Sciatic nerve (tissue), 2 donors: ENCODE data around the gene CYB5A. TPM values are rescaled to one million over a fixed set of nuclear protein-coding genes. Genes with fewer than 3 reads are reported as not detected.
"Not testable (repeated sequence)": the region's sequence is repeated elsewhere in the genome, so short reads cannot be mapped to it uniquely, and the experiment has no call there.

ENCODE experiments used
- ATAC-seq: fragments of 200-7000 bp; cut with Tn5 transposase; one replicate; pipeline ENCODE4 v1.9.1; 2020; ENCODE audit warnings: mild to moderate bottlenecking, moderate library complexity
- DNase-seq: peaks from one replicate; pipeline ENCODE4 v3.0.0-alpha.2; 2020; ENCODE audit warnings: low spot score
- intact Hi-C: fragments of 100-400 bp; cut with DNase I; formaldehyde crosslinking; loops from one replicate; pipeline ENCODE4 v1.14.2; 2022
- total RNA-seq: library from RNA; stranded (reverse); fragmentation: NEBNext Ultra II Directional; extraction: Animal tissue kit (Norgen Biotek cat#: 25700); gene quantifications from one replicate; pipeline ENCODE4 v1.2.1, GENCODE V29; 2021
- donor health status: DM: no; HTN: no; CAD: no.
- donor health status: DM: no; HTN: no; CAD: no.

Gene CYB5A, protein sequence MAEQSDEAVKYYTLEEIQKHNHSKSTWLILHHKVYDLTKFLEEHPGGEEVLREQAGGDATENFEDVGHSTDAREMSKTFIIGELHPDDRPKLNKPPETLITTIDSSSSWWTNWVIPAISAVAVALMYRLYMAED
- total RNA-seq = 117 TPM

DNA sequence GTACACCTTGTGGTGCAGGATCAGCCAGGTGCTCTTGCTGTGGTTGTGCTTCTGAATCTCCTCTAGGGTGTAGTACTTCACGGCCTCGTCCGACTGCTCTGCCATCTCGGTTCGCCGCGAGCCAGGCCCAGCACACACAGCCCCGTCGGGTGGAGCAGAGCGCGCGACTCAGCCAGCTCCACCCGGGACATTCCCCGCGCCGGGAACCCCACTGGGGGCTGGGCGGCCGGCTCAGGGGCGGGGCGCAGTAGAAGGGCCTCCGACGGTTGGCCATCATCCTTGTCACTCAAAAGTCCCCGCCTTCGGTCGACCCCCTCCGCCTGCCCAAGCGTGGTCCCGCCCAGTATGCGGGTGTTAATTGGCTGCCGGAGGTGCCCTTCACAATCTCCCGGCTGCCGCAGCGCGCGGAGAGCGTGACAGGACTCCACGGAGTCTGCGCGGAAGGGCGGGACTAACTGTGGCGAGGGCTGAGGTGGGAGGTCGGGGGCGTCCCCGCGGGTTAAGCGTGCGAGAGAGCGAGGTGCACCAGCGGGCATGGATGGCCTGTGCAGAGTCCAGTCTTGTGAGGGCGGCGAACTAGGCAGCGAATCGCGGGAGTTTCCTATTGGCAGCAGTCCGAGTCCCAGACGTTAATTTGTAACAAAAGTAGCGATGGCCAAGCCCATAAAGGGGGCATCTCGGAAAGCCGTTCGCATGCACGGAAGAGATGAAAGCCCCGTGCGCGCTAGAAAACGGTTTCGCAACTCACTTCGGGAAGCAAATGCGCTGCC lies at the start of gene CYB5A:
CYB5A (minus strand) TSS at position 193 of the 770 bp plus-strand sequence; CDS start at position 105, 88 bp downstream.
- ATAC-seq (peak; percentile 98), DNase-seq (peak; percentile 99)
- intact Hi-C loops = no loop called here

DNA sequence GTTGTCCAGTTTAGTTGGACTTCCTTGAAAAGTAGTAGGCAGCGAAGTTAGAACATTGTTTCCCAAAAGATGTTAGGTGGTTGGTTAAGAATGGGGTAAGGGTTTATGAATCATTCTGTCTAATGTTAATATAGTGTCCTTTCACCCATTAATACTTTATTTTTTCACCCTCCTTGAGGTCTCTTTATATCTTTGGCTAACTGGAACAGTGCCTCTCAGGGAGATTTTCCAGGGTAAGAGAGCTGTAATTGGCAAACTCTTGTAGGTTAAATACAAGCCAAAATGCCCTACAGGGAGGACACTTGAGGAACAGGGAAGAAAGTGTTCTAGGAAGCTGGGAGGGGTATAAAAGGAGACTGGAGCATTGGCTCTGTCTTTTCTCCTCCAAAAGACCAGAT lies 46.1 kb upstream of the CYB5A start:
- intact Hi-C loops = no loop called here
- no peak for DNase-seq
- no peak for ATAC-seq

GRCh38 chr18:74337155-74337911 lies 45.6 kb upstream of the CYB5A start:
- ATAC-seq (no peak), DNase-seq (no peak)
- intact Hi-C loops = no loop called here

DNA sequence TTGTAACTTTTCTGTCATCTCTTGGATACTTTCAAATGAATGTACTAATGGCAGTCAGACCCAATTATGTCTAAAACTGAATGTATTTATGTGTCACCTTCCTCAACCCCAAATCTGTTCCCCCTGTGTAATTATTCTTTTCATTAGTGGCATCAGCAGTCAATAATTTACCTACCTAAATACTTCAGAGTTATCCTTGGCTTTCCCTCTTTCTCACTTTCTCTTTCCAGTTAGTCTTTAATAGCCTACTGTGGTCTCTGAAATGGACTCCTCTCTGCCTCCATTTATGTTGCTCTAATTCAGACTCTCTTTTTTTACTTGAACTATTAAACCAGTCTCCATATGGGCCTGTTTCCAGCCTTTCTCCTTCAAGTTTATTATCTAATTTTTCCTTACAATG lies 44.9 kb upstream of the CYB5A start:
- no peak for DNase-seq
- ATAC-seq = no peak
- intact Hi-C loops = no loop called here

DNA sequence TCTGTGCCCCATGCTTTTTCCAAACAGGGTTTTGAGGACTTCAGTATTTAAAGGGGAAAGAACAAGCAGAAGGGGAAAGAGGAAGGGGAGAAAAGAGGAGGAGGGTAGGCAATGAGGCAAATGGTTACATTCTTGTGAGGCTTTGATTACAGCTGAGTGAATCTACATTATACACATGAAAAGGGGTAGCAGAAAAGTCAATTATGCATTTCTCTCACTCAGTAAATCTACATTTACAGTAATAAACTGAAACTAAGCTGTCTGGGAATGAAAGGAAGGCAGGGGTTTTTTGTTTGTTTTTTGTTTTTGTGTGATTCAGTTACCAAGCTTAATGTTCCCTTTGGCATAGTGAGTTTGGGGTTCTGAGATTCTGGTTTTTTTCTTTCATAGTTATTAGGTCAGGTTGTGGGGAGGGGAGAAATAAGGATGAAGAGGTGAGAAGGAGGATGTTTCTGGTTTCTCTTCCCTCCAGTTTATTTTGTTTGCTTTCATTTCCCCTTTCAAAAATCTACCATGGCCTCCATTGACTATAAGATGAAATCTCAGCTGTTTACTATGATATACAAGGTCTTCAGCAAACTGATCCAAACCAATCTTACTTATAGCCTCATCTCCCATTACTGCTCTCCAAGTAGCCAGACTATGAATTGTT lies 42.6 kb upstream of the CYB5A start:
- DNase-seq (no peak), ATAC-seq (no peak)
- intact Hi-C loops = no loop called here

DNA sequence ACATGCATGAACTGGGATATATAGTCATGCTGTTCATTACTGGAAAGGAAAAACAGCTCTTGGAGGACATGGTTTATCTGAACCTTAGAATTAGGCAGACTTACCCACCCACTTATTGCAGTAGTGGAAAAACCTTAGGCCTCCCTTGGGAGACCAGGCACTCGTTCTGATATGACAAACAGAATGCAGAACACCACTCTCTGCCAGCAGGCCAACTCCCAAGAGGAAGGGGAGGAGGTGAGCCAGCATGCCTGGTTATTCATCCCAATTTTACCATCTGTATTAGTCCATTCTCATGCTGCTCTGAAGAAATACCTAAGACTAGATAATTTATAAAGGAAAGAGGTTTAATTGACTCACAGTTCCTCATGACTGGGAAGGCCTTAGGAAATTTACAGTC lies 41.3 kb upstream of the CYB5A start:
- no peak for DNase-seq
- intact Hi-C loops = no loop called here
- no peak for ATAC-seq

- DNase-seq = no peak
These were observed 39.6 kb upstream of the CYB5A start for GRCh38 chr18:74331404-74331803.

DNA sequence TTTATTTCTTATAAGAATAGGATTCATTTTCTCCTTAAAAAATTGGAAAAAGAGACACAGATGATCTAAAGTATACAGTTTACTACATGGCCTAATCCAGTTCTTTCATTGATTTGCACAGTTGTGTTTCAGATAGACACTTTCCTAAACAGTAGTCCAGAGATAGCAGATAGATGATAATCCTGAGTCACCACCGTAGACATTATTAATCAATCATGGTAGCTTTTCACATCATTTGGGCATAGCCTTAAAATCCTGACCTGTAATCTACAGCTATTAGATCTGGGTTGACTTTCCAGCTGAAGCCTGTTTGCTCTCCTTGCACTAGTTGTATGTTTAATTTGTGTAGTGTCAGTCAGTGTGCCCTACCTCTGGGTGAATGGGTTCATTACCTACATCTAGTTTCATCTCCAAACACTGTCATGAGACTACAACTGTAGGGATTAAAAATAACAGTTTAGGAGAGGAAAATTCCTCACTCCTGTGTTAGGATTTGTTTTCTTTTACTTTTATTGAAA lies 38.0 kb upstream of the CYB5A start:
- no peak for ATAC-seq
- no peak for DNase-seq
- intact Hi-C loops = no loop called here

More at GRCh38 chr18:74331404-74331803, 39.6 kb upstream of the CYB5A start:
- intact Hi-C loops = no loop called here
- peak; percentile 87 for ATAC-seq

DNA sequence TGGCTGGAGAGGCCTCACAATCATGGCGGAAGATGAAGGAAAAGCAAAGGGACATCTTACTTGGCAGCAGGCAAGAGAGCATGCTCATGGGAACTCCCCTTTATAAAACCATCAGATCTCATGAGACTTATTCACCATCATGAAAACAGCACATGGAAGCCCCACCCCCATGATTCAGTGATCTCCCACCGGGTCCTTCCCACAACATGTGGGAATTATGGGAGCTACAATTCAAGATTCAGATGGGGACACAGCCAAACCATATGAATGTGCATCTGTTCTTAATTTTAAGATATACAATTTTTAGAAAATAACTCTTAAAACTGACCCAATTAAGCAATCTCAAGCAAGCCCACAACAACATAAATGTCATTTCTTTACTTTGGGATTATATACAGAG lies 36.4 kb upstream of the CYB5A start:
- intact Hi-C loops = no loop called here
- DNase-seq (no peak), ATAC-seq (no peak)

- DNase-seq, ATAC-seq, intact Hi-C loops: not testable (repeated sequence)
These were observed 35.0 kb upstream of the CYB5A start for GRCh38 chr18:74326791-74327190.

- ATAC-seq (no peak), DNase-seq (no peak)
- intact Hi-C loops = no loop called here
These were observed 34.5 kb upstream of the CYB5A start for GRCh38 chr18:74326231-74326630.

GRCh38 chr18:74316257-74317170 lies 24.8 kb upstream of the CYB5A start:
- DNase-seq (no peak), ATAC-seq (peak; percentile 41)
- intact Hi-C loops = no loop called here

DNA sequence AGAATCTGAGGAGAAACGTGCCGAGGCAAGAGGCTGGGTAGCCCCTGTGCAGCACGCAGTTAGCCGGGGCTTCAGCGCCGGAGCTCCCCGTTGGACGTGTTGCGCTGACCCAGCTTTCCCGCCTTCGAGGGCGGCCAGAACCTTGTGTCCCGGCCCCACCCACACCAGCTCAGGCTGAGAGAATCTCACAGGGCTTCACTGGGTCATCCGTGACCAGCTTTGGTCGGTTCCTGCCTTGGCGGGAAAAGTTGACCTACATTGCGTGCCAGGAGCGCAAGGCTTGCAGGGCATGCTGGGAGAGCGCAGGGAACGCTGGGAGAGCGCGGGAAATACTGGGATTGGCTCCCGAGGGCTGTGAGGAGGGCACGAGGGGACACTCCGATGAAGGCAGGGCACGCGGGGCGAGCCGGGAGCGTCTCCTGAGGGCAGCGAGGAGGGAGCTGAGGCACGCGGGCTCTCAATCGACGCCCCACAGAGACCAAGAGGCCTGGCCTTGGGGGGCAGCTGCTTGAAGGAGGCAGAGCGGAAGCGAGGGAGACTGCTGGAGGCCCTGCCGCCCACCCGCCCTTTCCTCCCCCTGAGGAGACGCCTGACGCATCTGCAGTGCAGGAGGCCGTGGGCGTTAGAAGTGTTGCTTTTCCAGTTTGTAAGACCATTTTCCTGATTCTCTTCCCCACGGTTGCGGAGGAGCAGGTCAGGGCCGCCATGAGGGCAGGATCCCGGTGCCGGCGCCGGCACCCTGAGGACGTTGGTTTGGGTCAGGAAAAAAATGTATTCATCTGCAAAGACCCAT lies 23.9 kb upstream of the CYB5A start, which contains the start of gene C18orf63:
C18orf63 (plus strand) TSS at position 376 of the 793 bp plus-strand sequence. CDS start 2,027 bp downstream, outside the sequence.
- intact Hi-C loops = no loop called here
- ATAC-seq (no peak), DNase-seq (no peak)

DNA sequence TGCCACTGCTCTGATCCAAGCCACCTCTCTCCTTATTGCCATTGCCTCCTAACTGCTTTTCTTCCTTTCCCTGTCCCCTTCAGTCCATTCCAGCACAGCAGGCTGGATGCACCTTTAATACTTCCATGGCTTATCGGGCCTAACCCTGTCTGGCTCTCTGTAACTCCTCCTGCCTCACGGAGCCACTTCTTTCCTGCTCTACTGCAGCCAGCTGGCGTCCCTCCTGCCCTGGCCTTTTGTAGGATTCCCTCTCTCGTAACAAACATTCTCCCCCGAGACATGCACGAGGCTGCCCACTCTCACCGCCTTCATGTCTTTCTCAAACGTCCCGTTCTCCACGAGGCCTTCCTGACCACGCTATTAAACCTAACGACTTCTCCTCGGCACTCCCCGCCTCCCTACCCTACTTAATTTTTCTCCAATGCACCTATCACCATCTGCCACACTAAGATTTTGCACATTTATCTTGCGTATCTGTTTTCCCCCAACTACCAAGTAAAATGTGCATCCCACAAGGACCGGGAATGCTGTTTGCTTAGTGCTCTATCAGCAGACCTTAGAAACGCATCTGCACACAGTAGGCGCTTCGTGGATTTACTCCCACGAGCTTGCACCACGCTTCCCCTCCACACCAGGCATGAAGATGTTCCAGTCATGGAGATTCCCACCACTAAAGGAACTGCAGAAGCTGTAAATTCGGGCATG lies 23.1 kb upstream of the CYB5A start:
- intact Hi-C loops = no loop called here
- no peak for DNase-seq
- ATAC-seq = no peak

- ATAC-seq = no peak
- DNase-seq = no peak
- intact Hi-C loops = no loop called here
These were observed 19.2 kb upstream of the CYB5A start for GRCh38 chr18:74311000-74311399.

GRCh38 chr18:74310411-74310810 lies 18.6 kb upstream of the CYB5A start:
- peak; percentile 60 for ATAC-seq

GRCh38 chr18:74303936-74304335 lies 12.2 kb upstream of the CYB5A start:
- intact Hi-C loops = no loop called here
- ATAC-seq = no peak
- no peak for DNase-seq

More at GRCh38 chr18:74310411-74310810, 18.6 kb upstream of the CYB5A start:
- DNase-seq = no peak
- intact Hi-C loops = no loop called here
